NCI-H1092 treated with DMSO at 0.1 percent for 48 hours (cell line): Measurements from ENCODE around the gene CHMP4A.

Experiments used
- DNase-seq: peaks from one replicate; lab custom pipeline; 2025; lab: John Stamatoyannopoulos, UW

The CHMP4A gene

GRCh38 chr14:24212924-24213865 lies at the start of gene CHMP4A:
TSS of gene CHMP4A (minus strand) at chr14:24213488. CDS start at chr14:24213439, 49 bp downstream.
- peak; percentile 97 for DNase-seq

GRCh38 chr14:24261969-24262327 lies 48.7 kb upstream of the CHMP4A start:
- DNase-seq, result no peak

GRCh38 chr14:24261256-24261968 lies 48.1 kb upstream of the CHMP4A start:
- DNase-seq, result no peak

- no peak for DNase-seq
Measured at GRCh38 chr14:24260780-24261157, 47.5 kb upstream of the CHMP4A start.

- no peak for DNase-seq
Measured at GRCh38 chr14:24260026-24260779, 46.9 kb upstream of the CHMP4A start.

GRCh38 chr14:24259282-24260025 lies 46.2 kb upstream of the CHMP4A start:
- no peak for DNase-seq

- DNase-seq, result no peak
Measured at GRCh38 chr14:24258548-24259265, 45.4 kb upstream of the CHMP4A start.

GRCh38 chr14:24258119-24258518 lies 44.8 kb upstream of the CHMP4A start:
- no peak for DNase-seq

GRCh38 chr14:24256960-24257359 lies 43.7 kb upstream of the CHMP4A start:
- DNase-seq, result no peak

GRCh38 chr14:24255931-24256711 lies 42.8 kb upstream of the CHMP4A start:
- DNase-seq, result no peak

GRCh38 chr14:24255438-24255837 lies 42.1 kb upstream of the CHMP4A start:
- DNase-seq, result no peak

- no peak for DNase-seq
Measured at GRCh38 chr14:24254630-24255392, 41.5 kb upstream of the CHMP4A start.

- DNase-seq, result no peak
Measured at GRCh38 chr14:24253936-24254335, 40.6 kb upstream of the CHMP4A start.

- DNase-seq, result no peak
Measured at GRCh38 chr14:24252289-24253124, 39.2 kb upstream of the CHMP4A start.

GRCh38 chr14:24251880-24252288 lies 38.6 kb upstream of the CHMP4A start:
- no peak for DNase-seq

- no peak for DNase-seq
Measured at GRCh38 chr14:24250354-24250753, 37.1 kb upstream of the CHMP4A start.

- no peak for DNase-seq
Measured at GRCh38 chr14:24249230-24250021, 36.1 kb upstream of the CHMP4A start.

- no peak for DNase-seq
Measured at GRCh38 chr14:24247422-24247821, 34.1 kb upstream of the CHMP4A start.
